HepG2 (cell line): ENCODE data around the gene PAQR5.

Source experiments
- BATF2 ChIP-seq: sonication (generic); formaldehyde crosslinking; IDR thresholded peaks from 2 replicates; pipeline ENCODE4 v1.8.0; 2022; ENCODE audit warnings: mild to moderate bottlenecking, missing genetic modification reagents, moderate library complexity
- CTCF ChIP-seq: sonication (generic); formaldehyde crosslinking; IDR thresholded peaks from 2 replicates; pipeline ENCODE4 v1.5.0; 2020; ENCODE audit warnings: mild to moderate bottlenecking, missing genetic modification reagents, moderate library complexity
- JUN ChIP-seq: sonication (generic); formaldehyde crosslinking; IDR thresholded peaks from 2 replicates; pipeline ENCODE4 v1.4.0; 2020; ENCODE audit warnings: mild to moderate bottlenecking, missing genetic modification reagents
- MTA3 ChIP-seq: sonication (generic); formaldehyde crosslinking; IDR thresholded peaks from 2 replicates; pipeline ENCODE4 v1.4.0; 2020; ENCODE audit warnings: missing genetic modification reagents
- MTF2 ChIP-seq: sonication (generic); formaldehyde crosslinking; IDR thresholded peaks from 2 replicates; pipeline ENCODE4 v1.5.0; 2020; ENCODE audit warnings: missing genetic modification reagents, borderline replicate concordance
- NR2F2 ChIP-seq: IDR thresholded peaks from 2 replicates; pipeline ENCODE4 v1.6.1; 2012; ENCODE audit warnings: low read depth, inconsistent platforms, borderline replicate concordance
- SAFB2 ChIP-seq: sonication (generic); formaldehyde crosslinking; IDR thresholded peaks from 2 replicates; pipeline ENCODE4 v1.5.1; 2020; ENCODE audit warnings: missing genetic modification reagents, low read depth, mild to moderate bottlenecking, borderline replicate concordance
- ZNF260 ChIP-seq: sonication (generic); formaldehyde crosslinking; IDR thresholded peaks from 2 replicates; pipeline ENCODE4 v1.4.0; 2020; ENCODE audit warnings: missing genetic modification reagents, low read depth, mild to moderate bottlenecking, borderline replicate concordance

GRCh38 chr15:69293741-69294615, 4.7 kb upstream of the PAQR5 start:
- no peak for TF ChIP-seq MTF2 (CRISPR knock-in tag)
- TF ChIP-seq JUN (CRISPR knock-in tag) = no peak
- TF ChIP-seq MTA3 = no peak
- TF ChIP-seq SAFB2 (CRISPR knock-in tag) = no peak
- TF ChIP-seq NR2F2 = no peak
- TF ChIP-seq CTCF (CRISPR knock-in tag) = no peak
- no peak for TF ChIP-seq ZNF260 (CRISPR knock-in tag)
- no peak for TF ChIP-seq BATF2 (CRISPR knock-in tag)
